Karpas-422 (cell line): Measurements from ENCODE around the gene NTM. TPM values are rescaled to one million over a fixed set of nuclear protein-coding genes. Genes with fewer than 3 reads are reported as not detected.

Experiments
- DNase-seq: peaks from one replicate; pipeline ENCODE4 v3.0.0-alpha.2; 2015
- H2AFZ ChIP-seq: fragments of 200-600 bp; sonication (generic); 2 replicates; pipeline ENCODE4 v1.6.1; 2014; ENCODE audit warnings: antibody characterized with exemption, low read length, mixed read lengths
- H3K27ac ChIP-seq: fragments of 200-600 bp; sonication (generic); 2 replicates; pipeline ENCODE4 v1.5.1; 2014; ENCODE audit warnings: mild to moderate bottlenecking, low read length, moderate library complexity
- H3K27me3 ChIP-seq: fragments of 200-600 bp; sonication (generic); 2 replicates; pipeline ENCODE4 v1.6.1; 2014; ENCODE audit warnings: low read length, mixed read lengths
- H3K36me3 ChIP-seq: fragments of 200-600 bp; sonication (generic); 2 replicates; pipeline ENCODE4 v1.6.1; 2014; ENCODE audit warnings: low read length, mixed read lengths; ENCODE audit not compliant: insufficient read depth
- H3K4me1 ChIP-seq: fragments of 200-600 bp; sonication (generic); 2 replicates; pipeline ENCODE4 v1.6.1; 2014; ENCODE audit warnings: mild to moderate bottlenecking, low read length, mixed read lengths
- H3K4me2 ChIP-seq: fragments of 200-600 bp; sonication (generic); 2 replicates; pipeline ENCODE4 v1.6.1; 2014; ENCODE audit warnings: low read length, low read depth, mild to moderate bottlenecking; ENCODE audit not compliant: poor library complexity, severe bottlenecking
- H3K4me3 ChIP-seq: fragments of 200-600 bp; sonication (generic); 2 replicates; pipeline ENCODE4 v1.5.1; 2014; ENCODE audit warnings: mild to moderate bottlenecking, antibody characterized with exemption, low read length, mixed read lengths
- H3K79me2 ChIP-seq: fragments of 200-600 bp; sonication (generic); 2 replicates; pipeline ENCODE4 v1.6.1; 2014; ENCODE audit warnings: mild to moderate bottlenecking, low read length, mixed read lengths
- H3K9ac ChIP-seq: fragments of 200-600 bp; sonication (generic); 2 replicates; pipeline ENCODE4 v1.6.0; 2014; ENCODE audit warnings: low read length
- H3K9me2 ChIP-seq: fragments of 200-600 bp; sonication (generic), shearing (Covaris generic); replicated peaks from 2 replicates; pipeline ENCODE4 v1.6.0; 2014; ENCODE audit warnings: mild to moderate bottlenecking, low read length, moderate library complexity; ENCODE audit not compliant: insufficient read depth
- H3K9me3 ChIP-seq: fragments of 300-700, 200-600 bp; sonication (generic); 2 replicates; pipeline ENCODE4 v1.6.1; 2014; ENCODE audit warnings: low read length, mixed read lengths
- H4K20me1 ChIP-seq: fragments of 200-600 bp; sonication (generic); 2 replicates; pipeline ENCODE4 v1.6.1; 2014; ENCODE audit warnings: mild to moderate bottlenecking, antibody characterized with exemption, low read length, low read depth; ENCODE audit not compliant: insufficient read depth
- total RNA-seq: library from RNA; depleted of rRNA; stranded (reverse); fragments of >200 nt; shearing (Covaris generic); gene quantifications from 2 replicates; pipeline ENCODE4 v1.2.3, GENCODE V29; 2014; ENCODE audit warnings: low replicate concordance; rRNA removed

Gene NTM
- total RNA-seq: not detected in 2 replicates

DNA sequence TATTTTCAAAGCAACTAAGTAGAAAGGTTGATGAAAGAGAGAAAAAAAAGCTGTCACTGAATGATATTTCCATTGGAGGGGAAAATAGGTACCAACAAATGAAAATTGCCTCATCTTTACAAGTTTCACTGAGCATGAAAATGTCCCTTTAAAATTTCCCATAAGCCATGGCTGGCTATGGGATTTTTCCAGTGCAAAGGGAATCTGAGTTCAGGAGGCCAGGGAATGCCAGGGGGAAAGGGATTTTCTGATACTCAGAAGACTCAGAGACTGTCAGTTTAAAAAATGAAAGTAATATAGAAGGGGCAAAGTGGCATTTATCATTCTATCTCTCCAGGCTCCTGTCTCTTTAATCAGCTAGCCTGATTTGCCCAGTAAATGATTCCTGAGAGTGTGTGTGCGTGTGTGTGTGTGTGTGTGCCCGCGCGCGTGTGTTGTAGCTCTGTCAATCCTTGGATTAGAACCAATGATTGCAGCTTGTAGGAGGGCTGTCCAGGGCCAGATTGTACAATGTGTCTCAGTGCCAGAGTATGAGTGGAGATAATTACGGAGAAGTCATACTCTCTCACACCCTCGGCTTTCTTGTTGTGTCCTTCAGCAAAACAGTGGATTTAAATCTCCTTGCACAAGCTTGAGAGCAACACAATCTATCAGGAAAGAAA lies at the start of gene NTM:
Gene NTM (plus strand): TSS at position 526 of the 662 bp plus-strand sequence.
- Histone ChIP-seq H3K4me2 (no peak within 1 kb of the TSS), H3K79me2 (no peaks in the 10 kb centered on the region), H3K4me1 (no peaks in the 10 kb centered on the region), H3K4me3 (no peak within 1 kb of the TSS), H3K27me3 (no peaks in the 10 kb centered on the region), H4K20me1 (no peaks in the 10 kb centered on the region), H3K36me3 (no peaks in the 10 kb centered on the region), H3K27ac (no peak within 1 kb of the TSS), H2AFZ (no peak within 1 kb of the TSS), H3K9ac (no peak within 1 kb of the TSS), H3K9me2 (no peaks in the 10 kb centered on the region), H3K9me3 (no peaks in the 10 kb centered on the region)
- DNase-seq: no peak

GRCh38 chr11:131324921-131325570 lies 45.4 kb upstream of the NTM start:
- DNase-seq: no peak

DNA sequence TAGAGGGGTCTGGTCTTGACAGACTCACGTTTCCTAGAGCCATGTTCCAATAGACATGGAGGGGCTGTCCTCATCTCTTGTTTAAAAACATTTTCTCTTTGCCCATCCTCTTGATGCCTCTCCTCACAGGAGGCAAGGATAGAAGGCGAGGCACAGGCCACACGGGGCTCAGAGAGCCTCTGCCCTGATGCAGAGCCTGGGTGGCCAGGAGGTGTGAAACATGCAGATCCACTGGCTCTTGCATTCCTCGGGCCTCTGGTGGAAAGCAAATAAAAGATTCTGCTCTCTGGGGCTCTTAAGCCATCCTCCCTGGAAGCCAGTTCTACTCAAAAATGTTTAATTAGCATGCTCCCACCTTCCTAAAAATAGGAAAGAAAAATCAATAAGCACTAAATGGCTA lies 43.6 kb upstream of the NTM start:
- no peaks in the 10 kb centered on the region for H3K27me3 ChIP-seq
- H4K20me1 ChIP-seq: no peaks in the 10 kb centered on the region
- H2AFZ ChIP-seq: no peak overlapping the region
- H3K9me2 ChIP-seq: no peaks in the 10 kb centered on the region
- H3K4me2 ChIP-seq: no peak overlapping the region
- no peak overlapping the region for H3K9ac ChIP-seq
- H3K4me1 ChIP-seq: no peaks in the 10 kb centered on the region
- H3K4me3 ChIP-seq: no peak overlapping the region
- H3K79me2 ChIP-seq: no peaks in the 10 kb centered on the region
- no peak overlapping the region for H3K27ac ChIP-seq
- no peaks in the 10 kb centered on the region for H3K9me3 ChIP-seq
- H3K36me3 ChIP-seq: no peaks in the 10 kb centered on the region
- DNase-seq: no peak

More at GRCh38 chr11:131324921-131325570, 45.4 kb upstream of the NTM start:
- H3K9ac ChIP-seq: no peak overlapping the region
- H2AFZ ChIP-seq: no peak overlapping the region
- no peaks in the 10 kb centered on the region for H3K27me3 ChIP-seq
- H3K4me2 ChIP-seq: no peak overlapping the region
- no peaks in the 10 kb centered on the region for H3K4me1 ChIP-seq
- H3K4me3 ChIP-seq: no peak overlapping the region
- no peaks in the 10 kb centered on the region for H3K36me3 ChIP-seq
- H3K9me3 ChIP-seq: no peaks in the 10 kb centered on the region
- H3K27ac ChIP-seq: no peak overlapping the region
- H4K20me1 ChIP-seq: no peaks in the 10 kb centered on the region
- no peaks in the 10 kb centered on the region for H3K79me2 ChIP-seq
- no peaks in the 10 kb centered on the region for H3K9me2 ChIP-seq

- no peaks in the 10 kb centered on the region for H3K36me3 ChIP-seq
- no peaks in the 10 kb centered on the region for H4K20me1 ChIP-seq
- H3K9me3 ChIP-seq: no peaks in the 10 kb centered on the region
- no peak overlapping the region for H2AFZ ChIP-seq
- H3K27ac ChIP-seq: no peak overlapping the region
- no peak overlapping the region for H3K4me3 ChIP-seq
- no peak overlapping the region for H3K9ac ChIP-seq
- no peak for DNase-seq
- H3K9me2 ChIP-seq: no peaks in the 10 kb centered on the region
- no peaks in the 10 kb centered on the region for H3K79me2 ChIP-seq
- no peak overlapping the region for H3K4me2 ChIP-seq
- H3K27me3 ChIP-seq: no peaks in the 10 kb centered on the region
- no peaks in the 10 kb centered on the region for H3K4me1 ChIP-seq
Measured at GRCh38 chr11:131327421-131327820, 43.0 kb upstream of the NTM start.

GRCh38 chr11:131328843-131329242 lies 41.6 kb upstream of the NTM start:
- Histone ChIP-seq H4K20me1 (no peaks in the 10 kb centered on the region), H3K9me3 (no peaks in the 10 kb centered on the region), H3K27me3 (no peaks in the 10 kb centered on the region), H3K79me2 (no peaks in the 10 kb centered on the region), H3K4me1 (no peaks in the 10 kb centered on the region), H3K9me2 (no peaks in the 10 kb centered on the region), H3K36me3 (no peaks in the 10 kb centered on the region), H3K27ac (no peak overlapping the region), H3K4me3 (no peak overlapping the region), H3K9ac (no peak overlapping the region), H2AFZ (no peak overlapping the region), H3K4me2 (no peak overlapping the region)
- no peak for DNase-seq

DNA sequence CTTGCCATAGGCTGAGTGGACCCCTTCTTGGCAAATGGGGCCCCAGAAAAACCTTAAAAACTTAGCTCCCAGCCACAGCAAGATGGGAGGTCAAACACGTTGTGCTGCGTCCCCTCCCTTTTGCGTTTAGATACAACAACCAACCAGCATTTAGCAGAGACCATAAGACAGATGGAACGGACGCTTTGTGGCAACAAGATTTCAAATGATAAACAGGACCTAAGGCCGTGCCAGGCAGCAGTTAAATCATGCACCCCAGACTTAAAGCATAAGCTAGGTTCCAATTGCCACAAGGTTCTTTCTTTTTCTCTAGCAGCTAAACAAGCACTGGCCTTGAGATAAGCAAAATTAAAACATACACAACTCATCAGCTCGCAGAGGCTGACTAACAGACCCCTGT lies 39.4 kb upstream of the NTM start:
- Histone ChIP-seq H3K4me2 (no peak overlapping the region), H2AFZ (no peak overlapping the region), H3K27ac (no peak overlapping the region), H3K9ac (no peak overlapping the region), H3K9me2 (no peaks in the 10 kb centered on the region), H3K4me3 (no peak overlapping the region), H3K27me3 (no peaks in the 10 kb centered on the region), H3K79me2 (no peaks in the 10 kb centered on the region), H4K20me1 (no peaks in the 10 kb centered on the region), H3K36me3 (no peaks in the 10 kb centered on the region), H3K9me3 (no peaks in the 10 kb centered on the region), H3K4me1 (no peaks in the 10 kb centered on the region)
- no peak for DNase-seq

DNA sequence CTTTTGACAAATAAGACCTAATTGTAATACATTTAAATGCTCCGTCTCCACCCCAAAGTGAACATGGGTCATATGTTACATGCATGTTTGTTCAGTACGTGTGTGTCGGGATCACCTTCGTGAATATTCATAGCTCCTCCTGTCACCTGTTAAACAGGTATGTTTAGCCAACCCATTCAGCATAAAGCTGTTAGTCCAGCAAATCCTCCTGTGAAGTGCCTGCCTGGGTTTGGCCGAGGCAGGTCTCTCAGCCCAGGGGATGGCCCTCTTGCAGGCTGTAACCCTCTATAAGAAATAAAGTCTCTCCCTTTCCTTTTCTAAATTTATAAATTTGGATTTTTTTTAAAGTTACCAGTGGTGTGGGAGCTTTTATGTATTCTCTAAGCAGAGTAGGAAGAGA lies 38.9 kb upstream of the NTM start:
- Histone ChIP-seq H3K9me2 (no peaks in the 10 kb centered on the region), H3K4me2 (no peak overlapping the region), H3K36me3 (no peaks in the 10 kb centered on the region), H4K20me1 (no peaks in the 10 kb centered on the region), H3K4me3 (no peak overlapping the region), H3K27me3 (no peaks in the 10 kb centered on the region), H2AFZ (no peak overlapping the region), H3K79me2 (no peaks in the 10 kb centered on the region), H3K9ac (no peak overlapping the region), H3K4me1 (no peaks in the 10 kb centered on the region), H3K9me3 (no peaks in the 10 kb centered on the region), H3K27ac (no peak overlapping the region)
- DNase-seq: no peak

DNA sequence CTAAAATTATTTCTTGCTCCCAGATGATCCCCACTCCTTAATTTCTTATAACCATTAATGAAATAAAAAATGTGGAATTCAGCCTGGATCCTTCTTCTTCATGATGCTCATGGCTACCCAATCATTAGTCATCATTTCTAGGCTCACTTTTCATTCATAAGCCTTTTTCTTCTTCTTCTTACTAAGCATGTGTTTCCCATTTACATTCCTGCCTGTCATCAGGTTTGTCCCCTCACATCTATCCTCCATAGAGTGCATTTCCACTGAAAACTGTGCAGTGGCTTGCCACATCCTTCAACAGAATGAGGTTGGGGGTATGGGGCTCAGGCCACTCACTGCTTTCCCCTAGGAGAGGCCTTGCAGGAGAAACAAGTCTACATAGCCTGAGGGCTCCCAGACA lies 35.8 kb upstream of the NTM start:
- Histone ChIP-seq H2AFZ (no peak overlapping the region), H3K4me1 (no peaks in the 10 kb centered on the region), H3K9ac (no peak overlapping the region), H3K4me2 (no peak overlapping the region), H3K4me3 (no peak overlapping the region), H3K36me3 (no peaks in the 10 kb centered on the region), H4K20me1 (no peaks in the 10 kb centered on the region), H3K9me3 (no peaks in the 10 kb centered on the region), H3K79me2 (no peaks in the 10 kb centered on the region), H3K9me2 (no peaks in the 10 kb centered on the region), H3K27ac (no peak overlapping the region), H3K27me3 (no peaks in the 10 kb centered on the region)
- DNase-seq: no peak
